ENCODE measurements around the gene BUB3. TPM values are rescaled to one million over a fixed set of nuclear protein-coding genes. Genes with fewer than 3 reads are reported as not detected.

Gene BUB3
- total RNA-seq (100 to 1,000 TPM in 2 of 4 donors, 10 to 100 TPM in 2; 75.6 to 116 (median 101) TPM), polyA plus RNA-seq (10 to 100 TPM; 39.6 to 82.1 (median 68.7) TPM)

DNA sequence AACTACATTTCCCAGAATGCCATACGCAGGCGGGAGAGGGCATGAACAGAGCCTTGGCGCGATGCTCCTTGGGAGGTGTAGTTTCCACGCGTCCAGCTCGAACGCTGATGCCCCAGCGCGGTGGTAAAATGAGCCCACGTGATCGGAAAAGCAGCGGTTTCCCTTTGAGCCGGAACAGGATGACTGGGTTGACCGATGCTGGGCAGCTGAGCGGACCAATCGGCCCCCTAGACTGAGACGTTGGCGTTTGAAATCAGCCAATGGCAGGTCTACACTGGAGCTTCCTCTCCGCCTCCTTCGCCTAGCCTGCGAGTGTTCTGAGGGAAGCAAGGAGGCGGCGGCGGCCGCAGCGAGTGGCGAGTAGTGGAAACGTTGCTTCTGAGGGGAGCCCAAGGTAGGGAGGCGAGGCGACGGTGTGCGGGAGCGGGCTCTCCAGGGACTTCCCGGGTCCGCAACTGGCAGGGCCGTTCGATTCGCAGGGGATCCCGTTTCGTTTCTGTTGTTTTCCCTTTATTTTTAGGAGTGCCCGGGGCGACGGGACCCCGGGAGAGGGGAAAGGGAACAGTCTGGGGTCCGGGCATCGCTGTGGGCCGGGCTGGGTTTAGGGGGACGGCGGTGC, at the start of gene BUB3:
Gene BUB3 (plus strand): TSS at position 311 of the 619 bp plus-strand sequence. CDS start 516 bp downstream, outside the sequence.
- Histone ChIP-seq H3K27ac (peak within 1 kb of the TSS; percentile 93 to 96 (median 94)), H3K36me3 (peaks cover 0 to 30% (median 9%) of the 10 kb centered on the region in 4 donors), H3K9me3 (no peaks in the 10 kb centered on the region), H3K27me3 (peaks cover 24 to 44% (median 39%) of the 10 kb centered on the region in 3 donors), H3K4me1 (peaks cover 0 to 46% (median 37%) of the 10 kb centered on the region in 4 donors), H3K4me3 (peak within 1 kb of the TSS; percentile 90 to 99 (median 99))
- TF ChIP-seq EP300 (IDR thresholded peaks at IDR 0.05), result no peak
- peak in 2 of 4 experiments; percentile 19 to 20 for TF ChIP-seq CTCF (IDR thresholded peaks at IDR 0.05)
- TF ChIP-seq POLR2A (IDR thresholded peaks at IDR 0.05), result peak; percentile 68 to 82
- TF ChIP-seq POLR2AphosphoS5 (IDR thresholded peaks at IDR 0.05), result peak; percentile 92 to 93 (median 92)
- intact Hi-C loops (cut with DNase I), result loop anchor here (2.0 kb wide), 1 partner anchor 145 kb away; the partner anchor contains the start of genes ACADSB and IKZF5
- 0% methylated on average over 50 of the region's 50 CpGs for WGBS, 2 donors
- DNase-seq, result peak; percentile 99

DNA sequence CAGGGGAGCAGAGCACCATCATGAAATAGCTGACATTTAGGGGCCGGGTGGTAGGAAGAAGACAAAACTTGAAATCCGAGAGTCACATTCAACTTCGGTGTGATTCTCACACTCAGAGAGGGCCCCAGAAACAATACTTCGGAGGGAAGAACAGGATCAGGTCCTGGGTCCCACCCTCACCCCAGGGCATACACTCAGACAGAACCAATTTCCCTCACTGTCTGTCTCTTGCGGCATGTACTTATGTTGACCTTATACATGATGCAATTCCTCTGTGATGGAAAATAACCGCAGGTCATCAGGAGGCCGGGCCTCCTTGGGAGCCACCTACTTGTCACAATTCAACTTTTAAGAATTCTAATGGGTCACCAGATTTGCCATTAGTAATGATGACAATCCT, 44.7 kb upstream of the BUB3 start:
- no peaks in the 10 kb centered on the region for H3K36me3 ChIP-seq
- no peak overlapping the region for H3K27ac ChIP-seq
- DNase-seq, result no peak
- TF ChIP-seq CTCF (IDR thresholded peaks at IDR 0.05) (no peak), EP300 (IDR thresholded peaks at IDR 0.05) (no peak), POLR2A (IDR thresholded peaks at IDR 0.05) (no peak), POLR2AphosphoS5 (IDR thresholded peaks at IDR 0.05) (no peak)
- no peak overlapping the region for H3K4me3 ChIP-seq
- intact Hi-C loops (cut with DNase I), result no loop called here
- no peaks in the 10 kb centered on the region for H3K4me1 ChIP-seq
- 77 to 84% methylated on average over 7 of the region's 7 CpGs for WGBS, 2 donors
- no peaks in the 10 kb centered on the region for H3K27me3 ChIP-seq
- no peaks in the 10 kb centered on the region for H3K9me3 ChIP-seq

GRCh38 chr10:123117644-123118417, 36.4 kb upstream of the BUB3 start:
- TF ChIP-seq CTCF (IDR thresholded peaks at IDR 0.05), result no peak
- TF ChIP-seq EP300 (IDR thresholded peaks at IDR 0.05), result no peak
- TF ChIP-seq POLR2AphosphoS5 (IDR thresholded peaks at IDR 0.05), result no peak
- TF ChIP-seq POLR2A (IDR thresholded peaks at IDR 0.05), result no peak
- DNase-seq, result no peak
- H3K4me1 ChIP-seq, result peaks cover 0 to 3% (median 0%) of the 10 kb centered on the region in 4 donors
- WGBS, 2 donors, result 14 to 22% methylated on average over 26 of the region's 26 CpGs
- H3K27ac ChIP-seq, result no peak overlapping the region
- H3K36me3 ChIP-seq, result no peaks in the 10 kb centered on the region
- intact Hi-C loops (cut with DNase I), result no loop called here
- no peaks in the 10 kb centered on the region for H3K9me3 ChIP-seq
- H3K27me3 ChIP-seq, result peaks cover 0 to 43% (median 34%) of the 10 kb centered on the region in 3 donors
- H3K4me3 ChIP-seq, result no peak overlapping the region

DNA sequence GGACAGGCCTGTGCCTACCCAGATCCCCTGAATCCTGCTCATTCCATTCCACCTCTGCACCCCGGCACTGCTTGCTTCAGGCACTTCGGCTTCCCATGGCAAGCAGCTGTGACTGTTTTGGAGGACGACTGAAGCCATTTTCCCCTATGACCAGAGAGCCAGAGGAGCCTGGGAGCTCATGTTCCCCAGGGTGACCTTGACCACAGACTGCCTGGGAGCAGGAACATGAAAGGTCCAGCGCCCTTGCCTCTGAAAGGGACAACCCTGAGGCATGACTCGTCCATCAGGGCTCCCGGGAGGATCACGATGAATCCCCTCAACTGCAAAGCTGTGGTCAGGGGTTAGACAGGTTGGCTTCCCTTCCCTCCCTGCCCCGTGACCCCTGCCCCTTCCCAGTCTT, 35.1 kb upstream of the BUB3 start:
- TF ChIP-seq POLR2A (IDR thresholded peaks at IDR 0.05) (no peak), EP300 (IDR thresholded peaks at IDR 0.05) (no peak), CTCF (IDR thresholded peaks at IDR 0.05) (no peak), POLR2AphosphoS5 (IDR thresholded peaks at IDR 0.05) (no peak)
- WGBS, 2 donors, result 78 to 89% methylated on average over 8 of the region's 8 CpGs
- Histone ChIP-seq H3K27ac (no peak overlapping the region), H3K27me3 (peaks cover 0 to 43% (median 34%) of the 10 kb centered on the region in 3 donors), H3K36me3 (no peaks in the 10 kb centered on the region), H3K9me3 (no peaks in the 10 kb centered on the region), H3K4me3 (no peak overlapping the region), H3K4me1 (peaks cover 0 to 3% (median 0%) of the 10 kb centered on the region in 4 donors)
- intact Hi-C loops (cut with DNase I), result no loop called here
- no peak for DNase-seq

Measured in sigmoid colon (tissue), 7 donors.